ENCODE measurements around the gene SYTL3. TPM values are rescaled to one million over a fixed set of nuclear protein-coding genes. Genes with fewer than 3 reads are reported as not detected.

SYTL3 gene
- total RNA-seq, 1 donor from 2014 or later, result 13.9 TPM

- TF ChIP-seq CTCF (IDR thresholded peaks at IDR 0.05), result no peak
- Histone ChIP-seq H3K27me3 (ENCODE audit: low read depth) (no peaks in the 10 kb centered on the region), H3K36me3 (peaks cover 100% of the 10 kb centered on the region), H3K9me3 (no peaks in the 10 kb centered on the region), H3K4me3 (no peak overlapping the region), H3K27ac (no peak overlapping the region), H3K4me1 (peaks cover 16% of the 10 kb centered on the region)
- no peak for ATAC-seq
- DNase-seq, result no peak
- intact Hi-C loops (cut with DNase I), result no loop called here
Observed at GRCh38 chr6:158782432-158783166, 132.7 kb downstream of the SYTL3 start.

GRCh38 chr6:158783167-158783450 is 133.3 kb downstream of the SYTL3 start:
- Histone ChIP-seq H3K27ac (no peak overlapping the region), H3K4me1 (peaks cover 16% of the 10 kb centered on the region), H3K36me3 (peaks cover 100% of the 10 kb centered on the region), H3K4me3 (no peak overlapping the region), H3K9me3 (no peaks in the 10 kb centered on the region), H3K27me3 (ENCODE audit: low read depth) (no peaks in the 10 kb centered on the region)
- DNase-seq (no peak), ATAC-seq (no peak)
- TF ChIP-seq CTCF (IDR thresholded peaks at IDR 0.05), result no peak
- intact Hi-C loops (cut with DNase I), result no loop called here

- peaks cover 100% of the 10 kb centered on the region for H3K36me3 ChIP-seq
- no peak overlapping the region for H3K4me3 ChIP-seq
- ATAC-seq (no peak), DNase-seq (no peak)
- H3K4me1 ChIP-seq, result peaks cover 19% of the 10 kb centered on the region
- TF ChIP-seq CTCF (IDR thresholded peaks at IDR 0.05), result no peak
- intact Hi-C loops (cut with DNase I), result no loop called here
- H3K27me3 ChIP-seq (ENCODE audit: low read depth), result no peaks in the 10 kb centered on the region
- H3K9me3 ChIP-seq, result no peaks in the 10 kb centered on the region
- no peak overlapping the region for H3K27ac ChIP-seq
Observed at GRCh38 chr6:158783851-158784250, 134.0 kb downstream of the SYTL3 start.

- peaks cover 99% of the 10 kb centered on the region for H3K36me3 ChIP-seq
- H3K27ac ChIP-seq, result no peak overlapping the region
- H3K9me3 ChIP-seq, result no peaks in the 10 kb centered on the region
- peaks cover 25% of the 10 kb centered on the region for H3K4me1 ChIP-seq
- H3K4me3 ChIP-seq, result no peak overlapping the region
- DNase-seq, result no peak
- intact Hi-C loops (cut with DNase I), result no loop called here
- no peak for TF ChIP-seq CTCF (IDR thresholded peaks at IDR 0.05)
- ATAC-seq, result peak; percentile 2 to 4
- no peaks in the 10 kb centered on the region for H3K27me3 ChIP-seq (ENCODE audit: low read depth)
Observed at GRCh38 chr6:158784505-158784904, 134.7 kb downstream of the SYTL3 start.

GRCh38 chr6:158785036-158785435 is 135.2 kb downstream of the SYTL3 start:
- Histone ChIP-seq H3K36me3 (peaks cover 94% of the 10 kb centered on the region), H3K4me3 (no peak overlapping the region), H3K27me3 (ENCODE audit: low read depth) (no peaks in the 10 kb centered on the region), H3K27ac (no peak overlapping the region), H3K4me1 (peaks cover 31% of the 10 kb centered on the region), H3K9me3 (no peaks in the 10 kb centered on the region)
- no peak for DNase-seq
- intact Hi-C loops (cut with DNase I), result no loop called here
- ATAC-seq, result peak; percentile 2 to 6
- TF ChIP-seq CTCF (IDR thresholded peaks at IDR 0.05), result no peak
